ENCODE data around the gene GEMIN7.

Gene GEMIN7

DNA sequence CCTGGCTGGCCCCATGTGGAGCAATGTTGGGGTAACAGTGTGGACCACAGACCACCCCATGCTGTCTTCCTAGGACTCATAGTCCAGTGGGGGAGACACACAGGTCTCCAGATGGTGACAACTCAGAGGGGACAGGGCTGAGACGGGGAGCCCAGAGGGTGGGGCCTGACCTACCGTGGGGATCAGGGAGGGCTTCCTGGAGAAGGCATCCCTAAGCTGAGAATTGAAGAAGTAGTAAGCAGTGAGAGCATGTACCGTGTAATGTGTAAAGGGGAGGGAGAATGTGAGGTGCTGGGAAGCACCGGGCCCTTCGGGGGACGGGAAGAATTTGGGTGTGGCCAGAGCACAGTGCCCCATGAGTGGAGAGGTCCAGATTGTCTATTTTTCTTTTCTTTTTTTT is 45.0 kb downstream of the GEMIN7 start:
- Histone ChIP-seq H3K9me2 (replicated peaks; ENCODE audit: insufficient read depth, low read length) (no peaks in the 10 kb centered on the region), H3K9ac (ENCODE audit: low read length) (no peak overlapping the region), H3K4me3 (ENCODE audit: low read length) (no peak overlapping the region), H3K4me2 (ENCODE audit: low read depth, low read length) (no peak overlapping the region), H4K20me1 (ENCODE audit: insufficient read depth, low read length) (no peaks in the 10 kb centered on the region), H3K9me3 (replicated peaks; ENCODE audit: insufficient read depth, low read length) (no peaks in the 10 kb centered on the region), H3F3A (ENCODE audit: insufficient read depth, low read length) (peaks cover 7% of the 10 kb centered on the region), H3K4me1 (ENCODE audit: low read length) (peaks cover 13% of the 10 kb centered on the region), H3K36me3 (replicated peaks; ENCODE audit: insufficient read depth, low read length) (no peaks in the 10 kb centered on the region), H2AFZ (ENCODE audit: low read length) (no peak overlapping the region), H3K27me3 (replicated peaks; ENCODE audit: insufficient read depth, low read length) (no peaks in the 10 kb centered on the region), H3K79me2 (ENCODE audit: low read length) (peaks cover 95% of the 10 kb centered on the region), H3K27ac (ENCODE audit: low read length) (no peak overlapping the region)
- TF ChIP-seq EZH2phosphoT487 (IDR thresholded peaks at IDR 0.05; ENCODE audit: low read length) (no peak), EZH2 (optimal IDR thresholded peaks at IDR 0.05; ENCODE audit: low read depth, low read length) (no peak)
- TF ChIP-seq, protein P1, sequence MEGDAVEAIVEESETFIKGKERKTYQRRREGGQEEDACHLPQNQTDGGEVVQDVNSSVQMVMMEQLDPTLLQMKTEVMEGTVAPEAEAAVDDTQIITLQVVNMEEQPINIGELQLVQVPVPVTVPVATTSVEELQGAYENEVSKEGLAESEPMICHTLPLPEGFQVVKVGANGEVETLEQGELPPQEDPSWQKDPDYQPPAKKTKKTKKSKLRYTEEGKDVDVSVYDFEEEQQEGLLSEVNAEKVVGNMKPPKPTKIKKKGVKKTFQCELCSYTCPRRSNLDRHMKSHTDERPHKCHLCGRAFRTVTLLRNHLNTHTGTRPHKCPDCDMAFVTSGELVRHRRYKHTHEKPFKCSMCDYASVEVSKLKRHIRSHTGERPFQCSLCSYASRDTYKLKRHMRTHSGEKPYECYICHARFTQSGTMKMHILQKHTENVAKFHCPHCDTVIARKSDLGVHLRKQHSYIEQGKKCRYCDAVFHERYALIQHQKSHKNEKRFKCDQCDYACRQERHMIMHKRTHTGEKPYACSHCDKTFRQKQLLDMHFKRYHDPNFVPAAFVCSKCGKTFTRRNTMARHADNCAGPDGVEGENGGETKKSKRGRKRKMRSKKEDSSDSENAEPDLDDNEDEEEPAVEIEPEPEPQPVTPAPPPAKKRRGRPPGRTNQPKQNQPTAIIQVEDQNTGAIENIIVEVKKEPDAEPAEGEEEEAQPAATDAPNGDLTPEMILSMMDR (IDR thresholded peaks at IDR 0.05; ENCODE audit: low read length): no peak
- no peak for DNase-seq

DNA sequence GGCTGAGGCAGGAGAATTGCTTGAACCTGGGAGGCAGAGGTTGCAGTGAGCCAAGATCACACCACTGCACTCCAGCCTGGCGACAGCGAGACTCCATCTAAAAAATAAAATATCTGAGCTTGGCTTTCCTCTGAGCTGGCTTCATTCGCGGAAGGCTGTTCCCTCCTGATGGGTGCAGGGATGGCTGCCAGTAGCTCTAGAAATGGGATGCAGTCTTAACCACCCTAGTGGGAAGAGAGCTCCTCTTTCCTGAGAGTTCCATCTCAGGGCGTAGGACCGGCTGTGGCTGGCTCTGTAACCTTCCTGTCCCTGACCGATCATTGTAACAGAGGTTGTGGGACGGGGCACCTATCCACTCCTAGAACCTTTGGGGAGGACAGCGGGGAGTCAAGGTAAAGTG is 46.3 kb downstream of the GEMIN7 start:
- no peak overlapping the region for H3K9ac ChIP-seq (ENCODE audit: low read length)
- H3F3A ChIP-seq (ENCODE audit: insufficient read depth, low read length): no peaks in the 10 kb centered on the region
- DNase-seq: no peak
- no peaks in the 10 kb centered on the region for H3K27me3 ChIP-seq (replicated peaks; ENCODE audit: insufficient read depth, low read length)
- no peak overlapping the region for H3K4me3 ChIP-seq (ENCODE audit: low read length)
- no peak overlapping the region for H3K4me2 ChIP-seq (ENCODE audit: low read depth, low read length)
- no peak for TF ChIP-seq EZH2phosphoT487 (IDR thresholded peaks at IDR 0.05; ENCODE audit: low read length)
- TF ChIP-seq, protein P1 (IDR thresholded peaks at IDR 0.05; ENCODE audit: low read length): no peak
- no peak for TF ChIP-seq EZH2 (optimal IDR thresholded peaks at IDR 0.05; ENCODE audit: low read depth, low read length)
- H3K79me2 ChIP-seq (ENCODE audit: low read length): peaks cover 96% of the 10 kb centered on the region
- no peaks in the 10 kb centered on the region for H3K9me3 ChIP-seq (replicated peaks; ENCODE audit: insufficient read depth, low read length)
- no peak overlapping the region for H2AFZ ChIP-seq (ENCODE audit: low read length)
- no peaks in the 10 kb centered on the region for H3K36me3 ChIP-seq (replicated peaks; ENCODE audit: insufficient read depth, low read length)
- peaks cover 7% of the 10 kb centered on the region for H3K4me1 ChIP-seq (ENCODE audit: low read length)
- no peaks in the 10 kb centered on the region for H3K9me2 ChIP-seq (replicated peaks; ENCODE audit: insufficient read depth, low read length)
- no peak overlapping the region for H3K27ac ChIP-seq (ENCODE audit: low read length)
- no peaks in the 10 kb centered on the region for H4K20me1 ChIP-seq (ENCODE audit: insufficient read depth, low read length)

DNA sequence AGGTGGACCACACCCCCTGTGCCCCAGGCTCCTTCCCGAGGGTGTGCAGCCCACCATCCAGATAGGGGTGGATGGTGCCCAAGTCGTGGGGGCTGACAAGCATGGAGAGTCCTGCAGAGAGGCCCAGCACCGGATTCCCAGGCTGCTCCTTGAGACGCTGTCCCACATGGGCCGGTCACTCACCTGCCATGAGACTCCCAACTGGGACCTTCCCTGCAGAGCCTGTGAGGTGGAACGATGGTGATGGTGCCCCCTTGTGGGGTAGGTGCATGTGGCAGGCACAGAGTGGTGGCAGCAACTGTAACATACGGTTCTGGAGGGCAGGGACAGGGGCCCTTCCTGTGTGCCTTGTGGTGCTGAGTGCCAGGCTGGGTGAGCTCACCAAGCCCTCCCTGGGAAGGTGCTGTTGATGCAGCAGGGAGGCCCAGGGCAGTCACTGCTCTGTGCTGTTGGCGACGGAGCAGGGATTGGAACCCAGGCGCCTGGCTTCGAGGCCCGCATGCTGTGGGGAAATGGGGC is 47.0 kb downstream of the GEMIN7 start:
- no peaks in the 10 kb centered on the region for H3K9me2 ChIP-seq (replicated peaks; ENCODE audit: insufficient read depth, low read length)
- DNase-seq: peak; percentile 52
- no peaks in the 10 kb centered on the region for H4K20me1 ChIP-seq (ENCODE audit: insufficient read depth, low read length)
- H2AFZ ChIP-seq (ENCODE audit: low read length): no peak overlapping the region
- H3K79me2 ChIP-seq (ENCODE audit: low read length): peaks cover 96% of the 10 kb centered on the region
- no peak overlapping the region for H3K4me3 ChIP-seq (ENCODE audit: low read length)
- no peaks in the 10 kb centered on the region for H3K36me3 ChIP-seq (replicated peaks; ENCODE audit: insufficient read depth, low read length)
- H3K9ac ChIP-seq (ENCODE audit: low read length): no peak overlapping the region
- peaks cover 14% of the 10 kb centered on the region for H3K4me1 ChIP-seq (ENCODE audit: low read length)
- no peaks in the 10 kb centered on the region for H3K9me3 ChIP-seq (replicated peaks; ENCODE audit: insufficient read depth, low read length)
- H3K27me3 ChIP-seq (replicated peaks; ENCODE audit: insufficient read depth, low read length): no peaks in the 10 kb centered on the region
- H3K4me2 ChIP-seq (ENCODE audit: low read depth, low read length): no peak overlapping the region
- H3K27ac ChIP-seq (ENCODE audit: low read length): no peak overlapping the region
- no peaks in the 10 kb centered on the region for H3F3A ChIP-seq (ENCODE audit: insufficient read depth, low read length)
- TF ChIP-seq, protein P1 (IDR thresholded peaks at IDR 0.05; ENCODE audit: low read length): peak; percentile 91
- TF ChIP-seq EZH2 (optimal IDR thresholded peaks at IDR 0.05; ENCODE audit: low read depth, low read length) (no peak), EZH2phosphoT487 (IDR thresholded peaks at IDR 0.05; ENCODE audit: low read length) (no peak)

Data from MM.1S (cell line).